LHCN-M2 (cell line): ENCODE results near the gene DNAH17. TPM values are rescaled to one million over a fixed set of nuclear protein-coding genes. Genes with fewer than 3 reads are reported as not detected.
"Not testable (repeated sequence)": the region's sequence is repeated elsewhere in the genome, so short reads cannot be mapped to it uniquely, and the experiment has no call there.

Experiments
- DNase-seq: peaks from one replicate; pipeline ENCODE4 v3.0.0-alpha.2; 2012; ENCODE audit warnings: low read depth
- total RNA-seq: library from RNA; depleted of rRNA; stranded (reverse); fragments of >200 nt; gene quantifications from 2 replicates; pipeline ENCODE4 v1.2.3, GENCODE V29; 2014

Gene DNAH17
- total RNA-seq, 1 experiment from 2014 or later, result not detected

- no peak for DNase-seq
Measured at GRCh38 chr17:78525511-78526160, 51.6 kb downstream of the DNAH17 start.

DNA sequence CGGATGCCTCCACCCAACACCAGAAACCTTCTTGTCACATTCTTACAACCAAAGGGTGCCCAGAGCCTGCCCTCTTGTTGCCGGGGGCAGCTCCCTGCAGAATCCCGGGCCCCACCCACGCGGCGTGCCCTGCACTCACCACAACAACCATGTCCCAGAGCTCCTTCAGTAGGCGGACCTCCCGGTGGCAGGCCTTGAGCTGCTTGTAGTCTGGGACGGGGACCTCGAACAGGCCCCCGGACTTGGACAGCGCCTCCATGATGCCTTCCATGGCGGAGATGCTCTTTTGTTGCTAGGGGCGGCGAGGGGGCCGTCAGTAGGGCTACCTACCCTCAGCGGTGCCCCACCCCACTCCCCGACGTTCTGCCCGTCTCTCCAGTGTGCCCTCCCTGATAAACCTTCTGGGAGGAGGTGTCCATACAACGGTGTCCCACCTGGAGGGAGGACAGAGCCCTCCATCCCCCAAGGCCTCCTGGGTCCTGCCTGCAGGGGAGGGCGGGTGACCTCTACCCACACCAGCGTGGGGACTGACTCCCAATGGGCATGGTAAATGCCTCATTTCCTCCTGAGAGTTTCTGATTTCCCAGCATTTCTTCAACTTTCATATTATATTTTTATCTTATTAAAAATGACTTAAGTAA, 52.2 kb downstream of the DNAH17 start:
- DNase-seq, result no peak

- no peak for DNase-seq
Measured at GRCh38 chr17:78523934-78524655, 53.1 kb downstream of the DNAH17 start.

GRCh38 chr17:78522031-78522809, 55.0 kb downstream of the DNAH17 start:
- no peak for DNase-seq

GRCh38 chr17:78517421-78517820, 59.8 kb downstream of the DNAH17 start:
- DNase-seq, result no peak

DNA sequence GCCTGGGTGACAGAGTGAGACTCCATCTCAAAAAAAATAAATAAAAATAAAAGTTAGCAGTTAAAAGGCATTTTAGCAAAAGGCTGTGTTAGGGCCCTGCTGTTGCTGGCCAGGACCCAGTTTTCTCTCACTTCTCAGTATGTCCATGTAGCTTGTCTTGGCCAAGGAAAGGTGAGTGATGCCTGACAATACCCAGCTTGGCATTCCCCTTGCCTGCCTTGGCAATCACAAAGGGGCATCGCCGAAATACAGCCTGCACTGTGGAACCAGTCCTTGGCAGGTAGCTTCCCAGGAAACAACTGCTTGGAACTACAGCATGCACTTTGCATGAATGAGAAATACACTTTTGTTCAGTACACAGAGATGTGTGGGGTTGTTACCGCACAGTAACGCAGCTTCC, 61.7 kb downstream of the DNAH17 start:
- DNase-seq, result no peak

DNA sequence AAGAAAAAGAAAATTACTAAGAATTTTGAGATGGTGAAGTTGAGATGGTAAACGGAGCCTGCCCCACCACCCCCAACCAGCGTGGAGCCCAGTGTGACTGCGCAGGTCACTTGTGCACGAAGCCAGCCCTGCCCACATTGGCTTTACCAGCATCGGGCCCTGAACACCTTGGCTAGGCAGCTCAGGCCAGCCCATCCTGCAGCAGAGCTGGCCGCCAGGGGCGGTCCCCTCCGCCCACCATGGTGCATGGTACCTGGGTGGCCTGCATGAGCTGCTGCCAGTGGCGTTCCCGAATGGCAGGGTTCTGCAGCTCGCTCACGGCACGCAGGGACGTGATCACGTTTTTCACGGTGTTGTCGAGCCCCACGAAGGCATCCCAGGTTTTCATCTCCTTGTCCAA, 62.7 kb downstream of the DNAH17 start:
- DNase-seq, result no peak

- DNase-seq, result no peak
Measured at GRCh38 chr17:78512976-78513375, 64.2 kb downstream of the DNAH17 start.

DNA sequence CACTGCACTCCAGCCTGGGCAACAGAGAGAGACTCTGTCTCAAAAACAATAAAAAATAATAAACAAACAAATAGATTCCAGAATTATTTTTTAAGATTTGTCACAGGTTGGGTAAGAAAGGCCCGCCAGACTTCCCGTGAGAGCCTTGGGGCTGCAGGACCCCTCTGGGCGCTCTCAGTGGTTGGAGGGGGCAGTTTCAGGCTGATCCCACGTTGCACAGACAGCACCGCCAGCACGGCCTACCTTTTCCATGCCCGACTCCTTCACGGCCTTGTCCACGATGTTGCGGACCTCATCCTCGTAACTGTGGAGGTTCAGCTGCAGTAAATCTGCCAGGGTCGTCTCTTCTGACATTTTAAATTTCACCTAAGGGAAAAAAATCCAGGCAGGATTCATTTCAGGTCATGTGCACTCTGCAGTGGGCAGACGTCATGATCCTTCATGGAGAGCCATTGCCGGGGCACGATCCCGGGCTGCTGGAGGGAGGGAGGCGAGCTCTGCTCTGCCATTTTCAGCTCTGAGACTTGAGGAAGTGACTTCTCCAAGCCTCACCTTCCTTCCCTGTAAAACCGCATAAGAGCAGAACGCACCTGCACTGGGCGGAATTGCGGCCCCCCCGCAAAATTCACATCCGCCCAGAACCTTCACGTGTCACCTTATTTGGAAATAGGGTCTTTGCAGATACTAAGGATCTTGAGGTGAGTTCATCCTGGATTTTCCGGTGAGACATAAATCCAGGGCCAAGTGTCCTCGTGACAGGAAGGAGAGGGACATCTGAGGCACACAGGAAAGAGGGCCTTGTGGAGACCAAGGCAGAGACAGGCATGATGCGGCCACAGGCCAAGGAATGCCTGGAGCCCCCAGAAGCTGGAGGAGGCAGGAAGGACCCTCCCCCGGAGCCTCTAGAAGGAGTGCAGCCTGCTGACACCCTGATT, 66.8 kb downstream of the DNAH17 start:
- no peak for DNase-seq

DNA sequence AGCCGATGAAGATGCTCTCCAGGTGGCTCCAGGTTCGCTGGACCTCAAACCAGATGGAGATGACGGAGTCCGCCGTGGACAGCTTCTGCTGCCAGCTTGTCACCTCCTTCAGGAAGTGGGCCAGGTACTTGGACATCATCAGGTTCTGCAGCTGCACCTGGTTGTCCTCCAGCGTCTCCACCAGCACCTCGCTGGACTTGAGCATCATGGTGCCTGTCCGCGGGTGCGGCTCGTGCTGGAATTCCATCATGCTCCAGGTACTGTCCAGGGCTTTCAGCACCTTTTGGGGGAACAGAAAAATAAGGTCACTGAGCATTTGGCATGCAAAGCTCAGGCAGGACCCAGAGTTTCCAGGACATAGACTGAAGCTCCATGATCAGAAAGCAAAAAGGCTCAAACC, 69.7 kb downstream of the DNAH17 start:
- DNase-seq, result no peak

DNA sequence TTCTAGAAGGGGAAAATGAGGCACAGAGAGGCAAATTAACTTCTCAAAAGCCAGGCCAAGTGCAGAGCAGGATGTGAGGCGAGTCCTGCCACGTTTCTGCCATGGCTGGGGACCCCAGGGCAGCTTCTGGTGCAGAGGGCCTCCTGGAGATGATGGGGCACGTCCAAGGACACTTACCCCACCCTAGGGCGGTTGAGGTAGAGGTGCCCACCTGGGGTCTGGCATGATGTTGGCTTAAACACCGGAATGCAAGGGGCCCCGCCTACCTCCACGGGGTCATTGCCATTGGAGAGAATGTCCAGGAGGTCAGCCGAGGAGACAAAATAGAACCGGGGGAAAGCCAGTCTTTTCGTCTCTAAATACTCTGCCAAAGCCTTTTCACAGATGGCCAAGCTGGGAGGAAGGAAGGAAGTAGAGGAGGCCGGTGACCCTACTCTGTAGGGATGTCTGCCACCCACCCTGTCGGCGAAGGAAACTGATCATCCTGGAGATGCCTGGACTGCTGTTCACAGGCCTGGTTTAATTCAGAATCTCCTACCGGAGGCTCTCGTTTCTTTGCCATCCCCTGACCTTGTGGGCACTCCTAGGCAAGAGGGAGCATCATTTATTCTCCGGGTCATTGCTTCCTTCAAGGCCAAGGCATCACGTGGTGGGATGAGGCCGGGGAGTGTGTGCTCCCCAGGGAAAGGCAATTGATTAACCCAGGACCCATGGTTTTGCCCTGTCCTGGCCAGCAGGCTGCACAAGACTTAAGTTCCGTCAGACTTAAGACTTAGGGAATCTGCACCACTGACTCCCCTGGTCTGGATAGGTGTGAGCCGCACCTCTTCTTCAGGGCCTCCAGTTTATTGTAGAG, 70.5 kb downstream of the DNAH17 start:
- DNase-seq, result no peak

- no peak for DNase-seq
Measured at GRCh38 chr17:78504156-78504925, 72.9 kb downstream of the DNAH17 start.

GRCh38 chr17:78503388-78503787, 73.8 kb downstream of the DNAH17 start:
- DNase-seq, result not testable (repeated sequence)

DNA sequence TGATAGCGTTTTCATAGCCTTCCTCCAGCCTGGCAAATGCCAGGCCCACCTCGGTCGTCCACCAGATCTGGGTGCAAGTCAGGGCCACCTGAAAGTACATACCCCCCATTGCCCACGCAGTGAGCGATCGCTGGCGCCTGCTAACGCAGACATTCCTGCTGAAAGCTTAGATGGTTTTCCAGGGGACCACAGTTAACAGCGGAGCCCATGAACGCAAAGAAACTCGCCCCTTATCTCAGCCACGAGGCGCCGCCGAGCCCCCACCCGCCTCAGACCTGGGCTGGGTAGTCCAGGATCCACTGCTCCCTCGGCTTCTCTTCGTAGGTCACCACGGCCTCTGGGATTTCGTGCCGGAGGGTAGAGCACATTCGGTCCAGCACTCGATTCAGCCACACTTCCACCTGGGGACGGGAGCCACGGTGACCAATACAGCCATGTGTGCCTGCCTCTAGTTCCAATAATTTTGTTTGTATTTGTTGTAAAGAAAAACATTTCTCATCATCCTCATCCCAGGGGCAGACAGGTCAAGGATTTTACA, 74.5 kb downstream of the DNAH17 start:
- no peak for DNase-seq

- no peak for DNase-seq
Measured at GRCh38 chr17:78501241-78502036, 75.8 kb downstream of the DNAH17 start.

DNA sequence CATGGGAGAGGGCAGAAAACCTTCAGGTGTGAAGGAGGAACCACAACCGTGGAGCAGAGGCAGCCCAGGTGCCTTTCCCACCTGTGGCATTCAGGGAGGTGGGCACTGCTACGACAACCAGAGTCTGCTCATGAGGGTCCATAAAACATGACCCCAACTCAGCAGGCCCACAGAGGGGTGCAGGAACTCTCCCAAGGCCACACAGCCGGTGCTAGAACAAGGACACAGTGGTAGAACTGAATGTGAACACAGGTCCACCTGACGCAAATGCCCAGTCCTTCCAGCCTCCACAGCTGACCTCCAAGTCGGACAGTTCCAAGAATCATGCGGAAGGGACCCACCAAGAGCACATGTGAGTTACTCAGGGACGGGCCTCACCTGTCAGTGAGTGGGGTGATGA, 76.4 kb downstream of the DNAH17 start:
- DNase-seq, result no peak

GRCh38 chr17:78499715-78500540, 77.3 kb downstream of the DNAH17 start:
- DNase-seq, result no peak
